Fibroblast of lung (primary cell): ENCODE results near the gene CRLF1. TPM values are rescaled to one million over a fixed set of nuclear protein-coding genes. Genes with fewer than 3 reads are reported as not detected.
A peak's percentile ranks its signal among the peaks of the same experiment; 100 is the strongest.

Source experiments
- DNase-seq, 2 donors: peaks; one replicate each; pipeline versions ENCODE4 v3.0.0 to v3.0.0-alpha.2; 2010; ENCODE audit warnings: low read depth in 2 of 2
- H2AFZ ChIP-seq: 2 replicates; pipeline ENCODE4 v1.5.1; 2012; ENCODE audit warnings: low read length, control low read depth, inconsistent platforms
- H3K27ac ChIP-seq: 2 replicates; pipeline ENCODE4 v1.5.1; 2011; ENCODE audit warnings: low read length, control low read depth; ENCODE audit not compliant: insufficient read depth
- H3K27me3 ChIP-seq: 2 replicates; pipeline ENCODE4 v1.5.1; 2011; ENCODE audit warnings: mild to moderate bottlenecking, low read length; ENCODE audit not compliant: control insufficient read depth, insufficient read depth
- H3K36me3 ChIP-seq: 2 replicates; pipeline ENCODE4 v1.5.1; 2011; ENCODE audit warnings: low read length; ENCODE audit not compliant: control insufficient read depth, insufficient read depth
- H3K4me1 ChIP-seq: 2 replicates; pipeline ENCODE4 v1.5.1; 2011; ENCODE audit warnings: low read length; ENCODE audit not compliant: control insufficient read depth, insufficient read depth; ENCODE audit errors: extremely low read depth
- H3K4me2 ChIP-seq: 2 replicates; pipeline ENCODE4 v1.5.1; 2011; ENCODE audit warnings: low read length, control low read depth; ENCODE audit not compliant: insufficient read depth; ENCODE audit errors: extremely low read depth
- H3K4me3 ChIP-seq, 4 experiments: fragments of 200-600 bp in 1 of 4; sonication (generic) in 1 of 4; replicated peaks in 1 of 4; 2 replicates each; pipeline ENCODE4 v1.5.1; 2011 to 2016; ENCODE audit warnings: low read length in 4 of 4, low read depth in 3 of 4, mild to moderate bottlenecking in 3 of 4, control low read depth in 2 of 4, inconsistent platforms in 1 of 4, mixed read lengths in 1 of 4; ENCODE audit not compliant: insufficient read depth in 1 of 4; ENCODE audit errors: control extremely low read depth in 1 of 4
- H3K79me2 ChIP-seq: 2 replicates; pipeline ENCODE4 v1.5.1; 2012; ENCODE audit warnings: mild to moderate bottlenecking, low read length, inconsistent platforms; ENCODE audit not compliant: control insufficient read depth, insufficient read depth
- H3K9ac ChIP-seq: 2 replicates; pipeline ENCODE4 v1.5.1; 2011; ENCODE audit warnings: mild to moderate bottlenecking, low read length, control low read depth; ENCODE audit not compliant: insufficient read depth
- H3K9me3 ChIP-seq: 2 replicates; pipeline ENCODE4 v1.5.1; 2012; ENCODE audit warnings: low read depth, low read length; ENCODE audit not compliant: control insufficient read depth, insufficient read depth
- H4K20me1 ChIP-seq: 2 replicates; pipeline ENCODE4 v1.5.1; 2011; ENCODE audit warnings: low read length; ENCODE audit not compliant: control insufficient read depth, insufficient read depth; ENCODE audit errors: extremely low read depth
- CTCF ChIP-seq, 2 donors: IDR thresholded peaks in 1 of 2; conservative IDR thresholded peaks in 1 of 2; 1 replicate in 1 of 2; 2 replicates in 1 of 2; pipeline ENCODE4 v1.5.1; 2011 to 2012; ENCODE audit warnings: low read length in 2 of 2, control low read depth in 1 of 2, inconsistent platforms in 1 of 2, low read depth in 1 of 2, mild to moderate bottlenecking in 1 of 2
- EZH2 ChIP-seq: IDR thresholded peaks from 2 replicates; pipeline ENCODE4 v1.5.1; 2012; ENCODE audit warnings: low read length, control low read depth, mild to moderate bottlenecking; ENCODE audit errors: missing control alignments
- polyA plus RNA-seq, 2 donors: library from polyadenylated mRNA; depleted of rRNA in 1 of 2; stranded (reverse) in 1 of 2; unstranded in 1 of 2; fragments of >200 nt; gene quantifications; 2 replicates each; pipeline ENCODE4 v1.2.1, GENCODE V29; 2011 to 2012; ENCODE audit warnings: missing spikeins in 1 of 2
- total RNA-seq: library from RNA; depleted of rRNA; stranded (reverse); fragments of >200 nt; gene quantifications from 2 replicates; pipeline ENCODE4 v1.2.1, GENCODE V29; 2014

The CRLF1 gene
- total and polyA plus RNA-seq, 2 donors (not counting 1 experiment from before 2014, with no cell fraction given), result 2.2 to 2.5 TPM

DNA sequence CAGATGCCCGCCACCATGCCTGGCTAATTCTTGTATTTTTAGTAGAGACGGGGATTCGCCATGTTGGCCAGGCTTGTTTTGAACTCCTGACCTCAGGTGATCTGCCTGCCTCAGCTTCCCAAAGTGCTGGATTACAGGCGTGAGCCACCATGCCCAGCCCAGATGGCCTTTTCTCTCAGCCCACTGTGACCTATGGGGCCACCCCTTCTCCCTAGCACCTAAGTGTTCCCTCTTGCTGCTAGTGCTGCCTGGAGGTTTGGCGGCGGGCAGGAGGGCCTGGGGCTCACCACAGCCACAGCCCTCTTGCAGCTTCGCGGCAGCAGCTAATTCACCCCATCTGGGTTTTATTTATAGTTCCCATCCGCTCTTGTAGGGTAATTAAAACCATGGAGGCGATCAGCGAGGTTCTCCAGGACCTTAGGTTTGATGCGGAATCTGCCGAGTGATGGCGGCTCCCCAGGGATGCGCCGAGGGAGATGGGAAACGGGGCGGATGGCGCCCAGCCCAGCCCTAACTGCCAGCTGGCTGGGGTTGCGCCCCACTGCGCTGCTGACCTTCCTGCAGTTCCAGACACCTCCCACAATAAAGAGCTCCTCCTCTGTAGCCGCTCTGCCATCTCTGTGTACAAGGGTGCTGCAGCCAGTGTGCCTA is 14.7 kb downstream of the CRLF1 start:
- Histone ChIP-seq H2AFZ (no peak overlapping the region), H3K9me3 (no peaks in the 10 kb centered on the region), H3K27me3 (no peaks in the 10 kb centered on the region), H3K27ac (no peak overlapping the region), H4K20me1 (no peaks in the 10 kb centered on the region), H3K9ac (no peak overlapping the region), H3K4me3 (no peak overlapping the region), H3K4me1 (peaks cover 5% of the 10 kb centered on the region), H3K36me3 (peaks cover 3% of the 10 kb centered on the region), H3K4me2 (no peak overlapping the region), H3K79me2 (no peaks in the 10 kb centered on the region)
- TF ChIP-seq EZH2, result no peak
- TF ChIP-seq CTCF (conservative IDR thresholded peaks at IDR 0.05 in 1 of 2, IDR thresholded peaks at IDR 0.05 in 1 of 2; ENCODE audit: low read depth in 1 of 2, low read length in 2 of 2), result no peak
- DNase-seq, result no peak

DNA sequence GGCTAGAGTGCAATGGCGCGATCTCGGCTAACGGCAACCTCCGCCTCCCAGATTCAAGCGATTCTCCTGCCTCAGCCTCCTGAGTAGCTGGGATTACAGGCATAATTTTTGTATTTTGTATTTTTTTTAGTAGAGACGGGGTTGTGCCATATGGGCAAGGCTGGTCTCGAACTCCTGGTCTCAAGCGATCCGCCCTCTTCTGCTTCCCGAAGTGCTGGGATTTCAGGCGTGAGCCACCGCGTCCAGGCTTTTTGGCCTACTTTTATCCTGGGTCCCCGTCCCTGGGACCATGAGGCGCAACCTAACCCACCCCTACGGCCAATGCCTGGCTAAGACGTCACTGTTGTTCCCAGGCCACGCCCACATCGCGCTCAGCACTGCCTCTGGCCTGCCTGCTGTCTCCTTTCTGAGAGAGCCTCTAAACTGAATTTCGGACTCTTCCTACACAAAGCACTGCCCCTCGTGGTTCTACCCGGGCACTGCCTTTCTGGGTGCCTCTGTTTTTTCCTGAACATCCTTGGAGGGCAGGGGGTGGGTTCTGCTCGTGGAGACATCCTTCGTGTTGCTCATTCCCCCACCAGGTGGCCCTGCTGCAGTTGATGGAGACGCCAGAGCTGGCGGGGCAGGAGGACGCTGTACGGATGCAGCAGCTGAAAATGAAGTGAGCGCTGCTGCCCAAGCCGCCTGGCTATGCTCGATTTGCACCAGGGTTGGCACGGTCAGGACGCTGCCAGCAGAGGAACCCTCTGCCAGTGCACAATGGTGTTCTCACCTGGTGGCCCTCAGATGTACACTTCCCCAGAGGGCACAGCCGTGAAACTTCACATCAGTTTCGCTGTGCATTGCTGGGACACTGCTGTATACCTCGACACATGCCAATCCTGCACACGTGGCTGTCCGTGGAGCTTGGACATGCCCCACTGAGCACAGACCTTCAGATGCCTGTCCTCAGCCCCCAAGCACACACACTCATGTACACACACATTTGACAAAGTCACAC is 16.0 kb downstream of the CRLF1 start:
- Histone ChIP-seq H4K20me1 (no peaks in the 10 kb centered on the region), H3K79me2 (no peaks in the 10 kb centered on the region), H3K9ac (no peak overlapping the region), H3K4me3 (no peak overlapping the region), H3K27me3 (no peaks in the 10 kb centered on the region), H3K4me1 (peaks cover 5% of the 10 kb centered on the region), H3K4me2 (no peak overlapping the region), H3K27ac (no peak overlapping the region), H3K9me3 (no peaks in the 10 kb centered on the region), H2AFZ (no peak overlapping the region), H3K36me3 (peaks cover 3% of the 10 kb centered on the region)
- TF ChIP-seq EZH2, result no peak
- peak in 1 of 2 donors; percentile 36 for TF ChIP-seq CTCF (conservative IDR thresholded peaks at IDR 0.05 in 1 of 2, IDR thresholded peaks at IDR 0.05 in 1 of 2; ENCODE audit: low read depth in 1 of 2, low read length in 2 of 2)
- peak; percentile 47 to 82 for DNase-seq
